ENCODE measurements around the gene VSIG10L.

Gene VSIG10L

DNA sequence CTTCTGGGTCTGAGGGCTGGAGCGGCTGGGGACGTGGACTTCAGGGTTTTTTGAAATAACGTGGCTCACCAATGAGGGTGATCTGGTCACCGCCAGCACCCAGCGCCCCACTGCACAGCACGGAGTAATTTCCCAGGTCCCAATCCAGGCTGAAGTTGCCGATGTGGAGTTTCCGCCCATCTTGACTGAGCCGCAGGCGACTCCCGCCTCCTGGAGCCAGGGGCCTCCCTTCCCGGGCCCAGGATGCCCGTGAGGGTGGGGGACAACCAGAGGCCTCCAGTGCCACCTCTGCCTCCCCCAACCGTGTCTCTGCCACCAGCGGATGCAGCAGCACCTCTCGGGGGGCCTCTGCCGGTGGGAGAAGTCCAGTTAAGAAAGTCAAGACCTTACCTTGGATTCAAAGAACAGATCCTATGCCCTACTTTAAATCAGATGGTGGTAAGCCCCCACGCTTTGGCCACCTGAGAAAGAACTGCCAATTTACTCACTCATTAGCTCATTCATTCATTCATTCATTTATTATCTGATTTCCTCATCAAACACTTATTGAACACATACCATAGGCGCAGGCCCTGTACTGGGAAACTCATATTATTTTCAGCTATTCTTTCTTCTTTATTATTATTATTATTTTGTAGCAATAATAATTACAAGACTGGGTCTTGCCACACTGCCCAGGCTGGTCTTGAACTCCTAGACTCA, 3.9 kb downstream of the VSIG10L start:
- no peak for DNase-seq

- DNase-seq: no peak
These were observed 4.6 kb downstream of the VSIG10L start for GRCh38 chr19:51337141-51337860.

GRCh38 chr19:51333836-51334460, 8.0 kb downstream of the VSIG10L start:
- DNase-seq: no peak

GRCh38 chr19:51331716-51332115, 10.2 kb downstream of the VSIG10L start:
- no peak for DNase-seq

GRCh38 chr19:51331193-51331592, 10.7 kb downstream of the VSIG10L start:
- no peak for DNase-seq

DNA sequence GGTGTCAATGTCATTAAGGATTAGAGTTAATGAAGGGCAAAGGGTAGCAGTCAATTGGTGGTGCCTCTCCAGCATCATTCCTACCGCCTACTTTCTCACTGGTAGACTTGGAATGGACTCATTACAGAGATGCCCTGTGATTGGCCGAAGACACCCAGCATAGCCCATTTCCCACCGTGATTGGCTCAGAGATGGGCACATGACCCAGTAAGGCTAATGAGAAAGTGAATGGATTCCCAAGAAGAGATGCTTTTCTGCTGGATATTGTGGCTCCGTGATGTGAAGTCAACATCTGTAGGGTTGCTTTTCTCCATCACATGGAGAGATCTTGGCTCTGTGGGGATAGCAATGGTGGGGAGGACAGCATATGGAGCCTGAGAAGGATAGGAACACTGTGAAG, 11.6 kb downstream of the VSIG10L start:
- DNase-seq: no peak

DNA sequence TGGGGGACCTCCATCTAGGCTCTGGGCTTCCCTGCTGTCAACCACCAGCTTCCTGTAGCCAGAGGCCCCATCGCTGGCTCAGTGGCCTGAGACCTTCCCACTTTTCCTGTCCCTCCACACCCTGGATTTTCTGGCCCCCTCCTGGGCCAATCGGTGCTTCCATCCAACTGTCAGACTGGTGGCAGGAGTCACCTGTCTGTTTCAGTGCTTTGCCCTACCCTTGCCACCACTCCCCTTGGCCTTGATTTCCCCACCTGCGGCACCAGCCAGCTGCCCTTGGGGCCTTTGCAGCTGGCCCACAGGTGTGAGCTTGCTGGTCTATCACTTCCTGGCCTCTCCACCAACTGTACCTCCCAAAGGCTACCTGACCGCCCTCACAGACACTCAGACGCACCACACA, 12.5 kb downstream of the VSIG10L start:
- DNase-seq: no peak

DNA sequence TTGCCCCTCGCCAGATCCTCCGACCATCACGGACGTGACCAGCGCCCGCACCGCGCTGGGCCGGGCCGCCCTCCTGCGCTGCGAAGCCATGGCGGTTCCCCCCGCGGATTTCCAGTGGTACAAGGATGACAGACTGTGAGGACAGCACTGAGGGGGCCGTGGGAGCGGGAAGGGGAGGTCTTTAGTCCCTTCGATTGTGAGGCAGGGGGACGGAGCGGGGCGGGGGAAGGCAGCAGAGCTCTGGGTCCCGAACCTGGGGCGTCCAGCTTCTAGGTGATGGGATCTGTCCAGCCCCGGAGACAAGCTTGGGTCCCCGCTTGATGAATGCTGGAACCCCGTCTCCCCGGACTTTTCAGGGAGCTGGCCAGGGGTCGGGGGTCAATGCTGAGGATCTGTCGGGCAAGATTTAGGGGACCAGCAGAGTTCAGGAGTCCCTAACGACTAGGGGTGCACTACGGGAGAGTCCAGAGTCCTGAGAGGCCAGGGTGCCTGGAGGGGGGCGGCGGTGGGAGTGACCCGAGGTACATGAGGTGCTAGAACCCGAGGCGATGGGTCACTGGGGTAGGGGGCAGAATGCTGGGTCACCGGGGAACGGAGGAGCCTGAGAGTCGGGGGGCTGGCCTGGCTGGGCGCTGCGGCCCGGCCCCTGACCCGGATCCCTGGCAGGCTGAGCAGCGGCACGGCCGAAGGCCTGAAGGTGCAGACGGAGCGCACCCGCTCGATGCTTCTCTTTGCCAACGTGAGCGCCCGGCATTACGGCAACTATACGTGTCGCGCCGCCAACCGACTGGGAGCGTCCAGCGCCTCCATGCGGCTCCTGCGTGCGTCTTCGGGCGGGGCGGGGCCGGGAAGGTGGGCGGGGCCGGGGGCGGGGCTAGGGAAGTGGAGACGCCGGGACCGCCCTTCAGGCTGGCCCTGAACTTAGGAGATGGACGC, 14.6 kb downstream of the VSIG10L start:
- no peak for DNase-seq

DNA sequence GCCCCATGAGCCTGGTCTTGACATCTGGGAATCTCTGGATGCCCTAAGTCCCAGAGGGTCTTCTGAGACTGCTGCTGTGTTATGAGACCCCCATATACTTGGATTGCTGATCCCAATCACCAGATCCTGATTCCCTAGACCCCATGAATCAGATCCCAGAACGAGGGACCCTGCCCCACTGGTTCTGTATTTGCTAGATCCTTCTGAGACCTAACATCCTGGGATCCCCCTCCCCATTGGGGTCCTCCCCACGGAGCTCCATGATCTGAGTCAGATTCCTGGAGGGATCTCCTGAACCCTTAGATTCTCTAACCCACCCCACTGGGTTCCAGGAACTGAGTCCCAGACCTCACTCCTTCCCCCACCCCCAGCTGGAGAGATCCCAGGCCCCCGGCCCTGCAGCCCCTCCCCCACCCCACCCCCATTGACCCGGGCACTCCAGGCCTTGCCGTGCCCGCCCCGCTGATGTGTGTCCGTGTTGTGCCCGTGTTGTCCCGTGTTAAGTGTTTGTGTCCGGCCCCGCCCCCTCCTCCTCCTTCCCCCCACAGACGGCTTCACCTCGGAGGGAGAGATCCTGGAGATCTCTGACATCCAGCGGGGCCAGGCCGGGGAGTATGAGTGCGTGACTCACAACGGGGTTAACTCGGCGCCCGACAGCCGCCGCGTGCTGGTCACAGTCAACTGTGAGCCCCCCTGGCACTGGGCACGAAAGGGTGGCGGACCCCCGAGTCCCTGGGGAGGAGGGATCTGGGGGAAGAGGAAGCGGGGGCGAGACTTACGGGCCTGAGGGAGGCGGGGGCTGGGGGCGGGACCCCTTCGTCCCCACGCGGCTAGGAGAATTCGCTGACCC, 15.5 kb downstream of the VSIG10L start:
- no peak for DNase-seq

- DNase-seq: no peak
These were observed 16.6 kb downstream of the VSIG10L start for GRCh38 chr19:51325161-51325976.

- DNase-seq: no peak
These were observed 17.8 kb downstream of the VSIG10L start for GRCh38 chr19:51324167-51324481.

GRCh38 chr19:51323481-51324166, 18.3 kb downstream of the VSIG10L start:
- DNase-seq: no peak

- DNase-seq: no peak
These were observed 20.1 kb downstream of the VSIG10L start for GRCh38 chr19:51321799-51322198.

DNA sequence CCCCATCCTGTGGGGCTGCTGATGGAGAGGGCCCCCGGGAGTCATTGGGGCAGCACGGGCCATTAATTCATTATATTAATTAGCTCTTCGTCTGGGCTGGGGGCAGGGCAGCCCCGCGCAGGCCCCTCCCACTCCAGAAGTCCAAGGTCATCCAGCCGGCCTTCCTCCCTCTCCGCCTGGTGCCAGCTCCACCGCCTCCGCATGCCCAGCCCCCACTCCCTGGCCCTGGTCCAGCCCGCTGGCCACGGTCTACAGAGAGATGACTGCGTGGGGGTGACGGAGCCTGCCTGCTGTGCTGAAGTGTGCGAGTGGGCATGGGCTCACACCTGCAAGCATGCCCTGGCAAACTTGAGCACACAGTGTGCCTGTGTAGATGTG, 21.7 kb downstream of the VSIG10L start:
- DNase-seq: no peak

GRCh38 chr19:51319649-51320279, 22.2 kb downstream of the VSIG10L start:
- DNase-seq: no peak

- DNase-seq: no peak
These were observed 23.0 kb downstream of the VSIG10L start for GRCh38 chr19:51318687-51319648.

DNA sequence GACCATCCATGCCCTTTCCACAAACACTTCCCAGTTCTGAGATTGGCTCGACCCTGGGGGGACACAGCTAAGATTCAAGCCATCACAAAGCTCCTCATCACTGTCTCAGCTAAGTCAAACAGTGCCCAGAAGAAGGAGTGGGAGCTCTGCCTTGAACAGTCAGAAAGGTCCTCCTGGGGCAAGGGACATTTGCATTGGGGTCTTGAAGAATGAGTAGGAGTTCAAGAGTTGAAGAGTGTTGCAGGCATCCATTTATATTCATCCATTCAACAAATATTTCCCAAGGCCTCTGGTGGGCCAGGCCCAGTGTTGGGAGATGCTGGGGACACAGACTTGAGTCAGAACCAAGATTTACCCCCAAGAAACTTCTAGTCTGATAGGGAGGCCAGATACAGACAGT, 24.0 kb downstream of the VSIG10L start:
- no peak for DNase-seq

DNA sequence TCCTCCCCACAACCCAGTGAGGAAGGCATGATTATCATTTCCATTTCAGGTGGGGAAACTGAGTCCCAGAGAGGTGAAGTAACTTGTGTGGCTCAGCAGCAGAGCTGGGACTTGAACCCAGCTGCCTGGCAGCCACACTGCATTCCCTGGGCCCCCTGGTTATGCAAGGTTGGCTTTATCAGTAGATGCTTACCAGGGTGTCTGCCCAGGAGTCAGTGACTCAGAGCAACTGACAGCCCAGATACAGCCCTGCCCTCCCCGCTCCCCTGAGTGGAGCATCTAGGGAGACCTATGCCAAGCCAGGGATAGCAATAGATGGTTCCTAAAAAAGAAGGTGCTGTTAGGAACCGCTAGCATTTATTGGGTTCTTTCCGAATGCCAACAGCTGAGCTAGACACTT, 24.6 kb downstream of the VSIG10L start:
- DNase-seq: no peak

- DNase-seq: no peak
These were observed 25.3 kb downstream of the VSIG10L start for GRCh38 chr19:51316688-51317087.

All from NK-92 treated with Interleukin-12 subunit alpha and Interleukin-12 subunit beta, amount 100 ng/mL, for 24 hours (cell line).